Measurements from ENCODE around the gene UVSSA. TPM values are rescaled to one million over a fixed set of nuclear protein-coding genes. Genes with fewer than 3 reads are reported as not detected.

UVSSA gene
- total RNA-seq, 1 donor from 2014 or later, result 35.2 TPM

DNA sequence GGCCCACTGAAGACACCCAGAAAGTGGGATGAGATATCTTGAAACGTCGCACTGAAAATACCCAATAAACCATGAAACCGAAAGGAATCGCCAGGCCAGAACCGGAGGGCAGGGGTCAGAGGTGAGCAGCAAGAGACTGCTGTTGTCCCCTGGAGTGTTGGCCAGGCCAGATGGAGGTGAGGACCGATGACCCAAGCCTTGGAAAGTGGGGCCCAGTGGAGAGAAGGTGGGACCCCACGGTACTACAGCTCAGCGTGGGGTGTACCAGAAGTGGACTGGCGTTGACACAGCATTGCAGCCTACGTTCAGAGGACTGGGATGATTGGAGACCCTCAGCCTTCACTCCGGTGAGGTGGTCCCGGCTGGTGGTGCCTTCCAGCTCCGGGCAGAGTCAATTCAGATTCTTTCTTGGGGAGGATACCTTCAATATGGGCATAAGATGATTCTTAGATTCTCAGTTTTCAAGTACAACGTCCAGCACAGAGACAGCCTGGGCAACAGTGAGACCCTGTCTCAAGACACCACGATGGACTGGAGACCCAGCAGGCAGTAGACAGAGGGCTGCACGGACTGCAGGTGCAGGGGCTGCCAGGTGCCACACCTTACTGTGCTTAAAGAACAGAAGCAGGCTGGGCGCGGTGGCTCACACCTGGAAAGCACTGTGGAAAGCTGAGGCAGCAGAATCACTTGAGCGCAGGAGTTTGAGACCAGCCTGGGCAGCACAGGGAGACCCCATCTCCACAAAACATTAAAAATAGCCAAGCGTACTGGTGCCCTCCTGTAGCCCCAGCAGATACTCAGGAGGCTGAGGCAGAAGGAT lies 34.0 kb upstream of the UVSSA start:
- Mint-ChIP-seq H3K9me3 (no peaks in the 10 kb centered on the region), H3K27ac (no peak overlapping the region), H3K4me1 (peaks cover 29% of the 10 kb centered on the region), H3K27me3 (no peaks in the 10 kb centered on the region), H3K4me3 (no peak overlapping the region), H3K36me3 (ENCODE audit: low read depth) (peaks cover 57% of the 10 kb centered on the region)
- no peak for TF ChIP-seq CTCF (IDR thresholded peaks at IDR 0.05)
- POLR2A ChIA-PET, result interaction anchor here (0.6 kb wide), 1 partner anchor 11 kb away, joined by 3 read pairs; no protein-coding TSS in a partner anchor
- DNase-seq (no peak), ATAC-seq (ENCODE audit: low read depth) (no peak)
- intact Hi-C loops (cut with micrococcal nuclease), result no loop called here
- CTCF ChIA-PET, result no interaction called here

DNA sequence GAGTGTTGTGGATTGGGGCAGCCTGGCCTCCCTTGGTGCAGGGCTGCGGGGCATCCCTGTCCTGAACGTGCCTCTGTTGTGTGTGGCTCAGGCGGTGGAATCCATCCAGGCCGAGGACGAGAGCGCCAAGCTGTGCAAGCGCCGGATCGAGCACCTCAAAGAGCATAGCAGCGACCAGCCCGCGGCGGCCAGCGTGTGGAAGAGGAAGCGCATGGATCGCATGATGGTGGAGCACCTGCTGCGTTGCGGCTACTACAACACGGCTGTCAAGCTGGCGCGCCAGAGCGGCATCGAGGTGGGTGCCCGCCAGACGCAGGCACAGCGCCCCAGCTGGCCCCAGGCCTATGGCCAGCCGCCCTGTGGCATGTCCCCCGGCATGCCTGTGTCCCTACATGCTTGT lies 31.7 kb upstream of the UVSSA start:
- Mint-ChIP-seq H3K27ac (no peak overlapping the region), H3K9me3 (no peaks in the 10 kb centered on the region), H3K36me3 (ENCODE audit: low read depth) (peaks cover 74% of the 10 kb centered on the region), H3K4me3 (no peak overlapping the region), H3K4me1 (peaks cover 8% of the 10 kb centered on the region), H3K27me3 (no peaks in the 10 kb centered on the region)
- no peak for TF ChIP-seq CTCF (IDR thresholded peaks at IDR 0.05)
- POLR2A ChIA-PET, result no interaction called here
- CTCF ChIA-PET, result no interaction called here
- no peak for ATAC-seq (ENCODE audit: low read depth)
- intact Hi-C loops (cut with micrococcal nuclease), result no loop called here
- DNase-seq, result no peak

DNA sequence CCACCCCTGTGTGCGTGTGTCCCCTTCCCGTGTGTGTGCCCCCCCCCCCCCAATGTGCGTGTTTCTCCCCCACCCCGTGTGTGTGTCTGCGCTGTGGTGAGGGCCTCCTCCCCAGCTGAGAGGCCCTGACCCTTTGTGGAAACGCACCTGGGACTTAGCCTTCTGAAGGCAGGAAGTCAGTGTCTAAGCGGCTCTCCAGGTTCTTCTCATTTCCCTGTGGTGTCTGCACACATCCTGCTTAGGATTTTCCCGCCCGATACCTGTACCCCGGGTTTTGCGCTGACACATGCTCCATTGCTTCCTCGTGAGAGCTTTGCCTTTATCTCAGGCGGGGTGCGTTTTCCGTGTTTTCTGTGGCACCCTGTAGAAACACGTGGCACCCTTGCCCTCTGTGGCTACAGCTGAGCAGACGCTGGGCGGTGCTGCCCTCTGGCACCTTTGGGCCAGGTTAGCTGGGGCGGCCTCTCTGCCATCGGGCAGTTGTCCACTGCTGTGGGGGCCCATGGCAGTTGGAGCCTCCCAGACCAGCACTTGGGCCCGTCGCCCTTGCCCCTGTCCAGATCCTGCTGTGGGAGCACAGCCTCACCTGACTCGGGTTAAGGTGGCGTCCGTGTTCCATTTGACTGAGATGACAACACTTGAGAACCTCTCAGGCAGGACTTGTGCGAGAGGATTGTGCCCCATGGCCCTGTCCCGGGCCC lies 31.0 kb upstream of the UVSSA start:
- H3K27me3 Mint-ChIP-seq, result no peaks in the 10 kb centered on the region
- peaks cover 78% of the 10 kb centered on the region for H3K36me3 Mint-ChIP-seq (ENCODE audit: low read depth)
- no peak overlapping the region for H3K27ac Mint-ChIP-seq
- peaks cover 6% of the 10 kb centered on the region for H3K4me1 Mint-ChIP-seq
- intact Hi-C loops (cut with micrococcal nuclease), result no loop called here
- no peak for TF ChIP-seq CTCF (IDR thresholded peaks at IDR 0.05)
- ChIA-PET CTCF (no interaction called here), POLR2A (no interaction called here)
- no peak overlapping the region for H3K4me3 Mint-ChIP-seq
- ATAC-seq (ENCODE audit: low read depth), result no peak
- no peaks in the 10 kb centered on the region for H3K9me3 Mint-ChIP-seq
- DNase-seq, result no peak

- Mint-ChIP-seq H3K4me1 (peaks cover 1% of the 10 kb centered on the region), H3K9me3 (no peaks in the 10 kb centered on the region), H3K27me3 (no peaks in the 10 kb centered on the region), H3K36me3 (ENCODE audit: low read depth) (peaks cover 82% of the 10 kb centered on the region), H3K4me3 (no peak overlapping the region), H3K27ac (no peak overlapping the region)
- ChIA-PET POLR2A (no interaction called here), CTCF (no interaction called here)
- no peak for TF ChIP-seq CTCF (IDR thresholded peaks at IDR 0.05)
- intact Hi-C loops (cut with micrococcal nuclease), result no loop called here
- ATAC-seq (ENCODE audit: low read depth) (no peak), DNase-seq (no peak)
These were observed 30.4 kb upstream of the UVSSA start for GRCh38 chr4:1316537-1317168.
